IgD-negative memory B cell (primary cell): Measurements from ENCODE around the gene CCNB1IP1. TPM values are rescaled to one million over a fixed set of nuclear protein-coding genes. Genes with fewer than 3 reads are reported as not detected.
"Not testable (repeated sequence)": the region's sequence is repeated elsewhere in the genome, so short reads cannot be mapped to it uniquely, and the experiment has no call there.

Source experiments
- H3K27ac Mint-ChIP-seq, 3 donors: one replicate each; pipeline ENCODE4 v1.8.0; 2020 to 2022; ENCODE audit warnings: mild to moderate bottlenecking in 3 of 3, mixed read lengths in 3 of 3, moderate library complexity in 1 of 3
- H3K27me3 Mint-ChIP-seq: one replicate; pipeline ENCODE4 v1.8.0; 2021; ENCODE audit warnings: mixed read lengths
- H3K36me3 Mint-ChIP-seq: one replicate; pipeline ENCODE4 v1.8.0; 2020; ENCODE audit warnings: mild to moderate bottlenecking, mixed read lengths
- H3K4me1 Mint-ChIP-seq, 3 donors: one replicate each; pipeline ENCODE4 v1.8.0; 2020 to 2022; ENCODE audit warnings: mixed read lengths in 3 of 3, mild to moderate bottlenecking in 1 of 3
- H3K4me3 Mint-ChIP-seq, 4 donors: one replicate each; pipeline ENCODE4 v1.8.0; 2020 to 2022; ENCODE audit warnings: mild to moderate bottlenecking in 4 of 4, mixed read lengths in 4 of 4, moderate library complexity in 3 of 4
- H3K9me3 Mint-ChIP-seq, 3 donors: one replicate each; pipeline ENCODE4 v1.8.0; 2020 to 2021; ENCODE audit warnings: mixed read lengths in 3 of 3, mild to moderate bottlenecking in 1 of 3
- polyA plus RNA-seq: library from polyadenylated mRNA; unstranded; fragments of 300-500 nt; fragmentation: Illumina TruSeq; gene quantifications from one replicate; pipeline ENCODE4 v1.2.3, GENCODE V29; 2021

CCNB1IP1 gene
- polyA plus RNA-seq, result 17.6 TPM

- H3K4me1 Mint-ChIP-seq, result peaks cover 25 to 38% (median 28%) of the 10 kb centered on the region in 3 donors
- no peaks in the 10 kb centered on the region for H3K27me3 Mint-ChIP-seq
- peak within 1 kb of the TSS; percentile 65 to 87 (median 82) for H3K27ac Mint-ChIP-seq
- no peaks in the 10 kb centered on the region for H3K9me3 Mint-ChIP-seq
- peak within 1 kb of the TSS; percentile 99 to 100 (median 100) for H3K4me3 Mint-ChIP-seq
- H3K36me3 Mint-ChIP-seq, result peaks cover 2% of the 10 kb centered on the region
Observed at GRCh38 chr14:20332788-20333493, at the start of gene CCNB1IP1. Gene CCNB1IP1 (minus strand): TSS chr14:20333279. CDS start chr14:20316523, 16,756 bp downstream.

GRCh38 chr14:20382526-20382925 is 49.4 kb upstream of the CCNB1IP1 start:
- H3K9me3 Mint-ChIP-seq, result no peaks in the 10 kb centered on the region
- no peak overlapping the region for H3K4me3 Mint-ChIP-seq
- peaks cover under 1 to 8% (median 2%) of the 10 kb centered on the region in 3 donors for H3K4me1 Mint-ChIP-seq
- peak overlapping the region in 1 of 3 donors; percentile 86 for H3K27ac Mint-ChIP-seq
- peaks cover 5% of the 10 kb centered on the region for H3K36me3 Mint-ChIP-seq
- H3K27me3 Mint-ChIP-seq, result no peaks in the 10 kb centered on the region

GRCh38 chr14:20381341-20381740 is 48.3 kb upstream of the CCNB1IP1 start:
- H3K4me3 Mint-ChIP-seq, result no peak overlapping the region
- H3K27me3 Mint-ChIP-seq, result no peaks in the 10 kb centered on the region
- peaks cover 0 to 6% (median 0%) of the 10 kb centered on the region in 3 donors for H3K4me1 Mint-ChIP-seq
- no peaks in the 10 kb centered on the region for H3K9me3 Mint-ChIP-seq
- H3K36me3 Mint-ChIP-seq, result peaks cover 2% of the 10 kb centered on the region
- H3K27ac Mint-ChIP-seq, result no peak overlapping the region

- Mint-ChIP-seq H3K27ac (peak overlapping the region in 1 of 3 donors; percentile 59), H3K27me3 (no peaks in the 10 kb centered on the region), H3K4me3 (no peak overlapping the region), H3K9me3 (no peaks in the 10 kb centered on the region), H3K4me1 (peaks cover 0 to 6% (median 0%) of the 10 kb centered on the region in 3 donors), H3K36me3 (peaks cover 3% of the 10 kb centered on the region)
Observed at GRCh38 chr14:20380681-20381080, 47.6 kb upstream of the CCNB1IP1 start.

GRCh38 chr14:20379743-20380142 is 46.7 kb upstream of the CCNB1IP1 start:
- H3K36me3 Mint-ChIP-seq, result peaks cover 6% of the 10 kb centered on the region
- H3K9me3 Mint-ChIP-seq, result no peaks in the 10 kb centered on the region
- no peaks in the 10 kb centered on the region for H3K27me3 Mint-ChIP-seq
- H3K4me1 Mint-ChIP-seq, result peaks cover 0 to 6% (median 0%) of the 10 kb centered on the region in 3 donors
- no peak overlapping the region for H3K4me3 Mint-ChIP-seq
- H3K27ac Mint-ChIP-seq, result no peak overlapping the region

GRCh38 chr14:20377171-20377570 is 44.1 kb upstream of the CCNB1IP1 start:
- H3K4me1 Mint-ChIP-seq, result peaks cover 0 to 4% (median 0%) of the 10 kb centered on the region in 3 donors
- no peak overlapping the region for H3K4me3 Mint-ChIP-seq
- no peaks in the 10 kb centered on the region for H3K27me3 Mint-ChIP-seq
- H3K27ac Mint-ChIP-seq, result peak overlapping the region in 1 of 3 donors; percentile 35
- H3K36me3 Mint-ChIP-seq, result peaks cover 10% of the 10 kb centered on the region
- no peaks in the 10 kb centered on the region for H3K9me3 Mint-ChIP-seq

GRCh38 chr14:20376071-20376588 is 43.1 kb upstream of the CCNB1IP1 start:
- H3K4me3 Mint-ChIP-seq, result no peak overlapping the region
- H3K36me3 Mint-ChIP-seq, result peaks cover 10% of the 10 kb centered on the region
- H3K4me1 Mint-ChIP-seq, result peaks cover 0 to 3% (median 0%) of the 10 kb centered on the region in 3 donors
- no peak overlapping the region for H3K27ac Mint-ChIP-seq
- H3K27me3 Mint-ChIP-seq, result no peaks in the 10 kb centered on the region
- no peaks in the 10 kb centered on the region for H3K9me3 Mint-ChIP-seq

GRCh38 chr14:20375471-20375870 is 42.4 kb upstream of the CCNB1IP1 start:
- H3K4me3 Mint-ChIP-seq, result no peak overlapping the region
- no peaks in the 10 kb centered on the region for H3K9me3 Mint-ChIP-seq
- H3K27me3 Mint-ChIP-seq, result no peaks in the 10 kb centered on the region
- peak overlapping the region in 1 of 3 donors; percentile 63 for H3K27ac Mint-ChIP-seq
- no peaks in the 10 kb centered on the region for H3K4me1 Mint-ChIP-seq
- H3K36me3 Mint-ChIP-seq, result peaks cover 10% of the 10 kb centered on the region

GRCh38 chr14:20372796-20373195 is 39.7 kb upstream of the CCNB1IP1 start:
- Mint-ChIP-seq H3K36me3 (peaks cover 21% of the 10 kb centered on the region), H3K4me3 (no peak overlapping the region), H3K9me3 (peaks cover 2 to 4% (median 3%) of the 10 kb centered on the region in 3 donors), H3K27ac (peak overlapping the region in 1 of 3 donors; percentile 10), H3K4me1 (peaks cover 3 to 7% (median 4%) of the 10 kb centered on the region in 3 donors), H3K27me3 (no peaks in the 10 kb centered on the region)

- H3K9me3 Mint-ChIP-seq, result peaks cover 2 to 5% (median 4%) of the 10 kb centered on the region in 3 donors
- no peaks in the 10 kb centered on the region for H3K27me3 Mint-ChIP-seq
- peaks cover 4 to 10% (median 7%) of the 10 kb centered on the region in 3 donors for H3K4me1 Mint-ChIP-seq
- no peak overlapping the region for H3K27ac Mint-ChIP-seq
- H3K36me3 Mint-ChIP-seq, result peaks cover 18% of the 10 kb centered on the region
- no peak overlapping the region for H3K4me3 Mint-ChIP-seq
Observed at GRCh38 chr14:20365928-20366327, 32.8 kb upstream of the CCNB1IP1 start.

GRCh38 chr14:20358474-20358873 is 25.4 kb upstream of the CCNB1IP1 start:
- H3K4me1 Mint-ChIP-seq, H3K9me3 Mint-ChIP-seq, H3K27me3 Mint-ChIP-seq, H3K36me3 Mint-ChIP-seq, H3K4me3 Mint-ChIP-seq: not testable (repeated sequence)
- peak overlapping the region in 1 of 3 donors; percentile 24 for H3K27ac Mint-ChIP-seq

GRCh38 chr14:20356422-20356821 is 23.3 kb upstream of the CCNB1IP1 start:
- no peaks in the 10 kb centered on the region for H3K27me3 Mint-ChIP-seq
- H3K4me1 Mint-ChIP-seq, result peaks cover 2 to 9% (median 8%) of the 10 kb centered on the region in 3 donors
- no peak overlapping the region for H3K4me3 Mint-ChIP-seq
- H3K36me3 Mint-ChIP-seq, result peaks cover 7% of the 10 kb centered on the region
- peak overlapping the region in 1 of 3 donors; percentile 13 for H3K27ac Mint-ChIP-seq
- H3K9me3 Mint-ChIP-seq, result no peaks in the 10 kb centered on the region

- Mint-ChIP-seq H3K27ac (no peak overlapping the region), H3K9me3 (no peaks in the 10 kb centered on the region), H3K4me1 (peaks cover 1 to 5% (median 2%) of the 10 kb centered on the region in 3 donors), H3K36me3 (peaks cover 6% of the 10 kb centered on the region), H3K4me3 (no peak overlapping the region), H3K27me3 (no peaks in the 10 kb centered on the region)
Observed at GRCh38 chr14:20350860-20351259, 17.8 kb upstream of the CCNB1IP1 start.

GRCh38 chr14:20350282-20350681 is 17.2 kb upstream of the CCNB1IP1 start:
- Mint-ChIP-seq H3K27me3 (no peaks in the 10 kb centered on the region), H3K36me3 (peaks cover 6% of the 10 kb centered on the region), H3K4me3 (no peak overlapping the region), H3K9me3 (no peaks in the 10 kb centered on the region), H3K27ac (no peak overlapping the region), H3K4me1 (peaks cover 1 to 5% (median 2%) of the 10 kb centered on the region in 3 donors)

- H3K27ac Mint-ChIP-seq, result no peak overlapping the region
- H3K36me3 Mint-ChIP-seq, result peaks cover 6% of the 10 kb centered on the region
- H3K4me3 Mint-ChIP-seq, result peak overlapping the region in 1 of 4 donors; percentile 20
- no peaks in the 10 kb centered on the region for H3K27me3 Mint-ChIP-seq
- no peaks in the 10 kb centered on the region for H3K9me3 Mint-ChIP-seq
- peaks cover 14 to 20% (median 15%) of the 10 kb centered on the region in 3 donors for H3K4me1 Mint-ChIP-seq
Observed at GRCh38 chr14:20347747-20348146, 14.7 kb upstream of the CCNB1IP1 start.
